Tibial artery (tissue), 4 donors: ENCODE data around the gene CUL9.

Source experiments
- DNase-seq, 2 donors: peaks; one replicate each; pipeline ENCODE4 v3.0.0-alpha.2; 2019
- H3K27ac ChIP-seq, 2 donors: fragments of 200-600 bp; sonication (generic) in 1 of 2; 1 replicate in 1 of 2; 2 replicates in 1 of 2; pipeline ENCODE4 v1.5.1; 2018 to 2019; ENCODE audit warnings: mild to moderate bottlenecking in 1 of 2
- H3K27me3 ChIP-seq, 2 donors: fragments of 200-600 bp; sonication (generic) in 1 of 2; one replicate each; pipeline versions ENCODE4 v1.5.1 to v1.6.0; 2016 to 2019
- H3K36me3 ChIP-seq, 3 donors: fragments of 200-600 bp; sonication (generic) in 2 of 3; one replicate each; pipeline ENCODE4 v1.5.1; 2016 to 2019; ENCODE audit warnings: mild to moderate bottlenecking in 2 of 3
- H3K4me1 ChIP-seq, 4 donors: fragments of 200-600 bp; sonication (generic) in 2 of 4; 1 replicate in 3 of 4; 2 replicates in 1 of 4; pipeline ENCODE4 v1.5.1; 2016 to 2019
- H3K4me3 ChIP-seq, 2 donors: fragments of 200-600 bp; sonication (generic) in 1 of 2; 1 replicate in 1 of 2; 2 replicates in 1 of 2; pipeline ENCODE4 v1.5.1; 2018 to 2019; ENCODE audit warnings: mild to moderate bottlenecking in 2 of 2
- H3K9me3 ChIP-seq, 3 donors: fragments of 200-600 bp; sonication (generic) in 1 of 3; one replicate each; pipeline ENCODE4 v1.5.1; 2016 to 2019
- intact Hi-C: fragments of 100-400 bp; cut with DNase I; formaldehyde crosslinking; loops from one replicate; pipeline ENCODE4 v1.15.0; 2023; ENCODE audit warnings: low total_unique reads
- TF ChIP-seq, protein P1 (sequence below), 2 experiments: fragments of 200-600 bp in 1 of 2; fragments of 450-650 bp in 1 of 2; IDR thresholded peaks; one replicate each; pipeline ENCODE4 v1.5.1; 2017 to 2019; ENCODE audit warnings: antibody characterized with exemption in 2 of 2, mild to moderate bottlenecking in 1 of 2, moderate library complexity in 1 of 2

CUL9 gene

DNA sequence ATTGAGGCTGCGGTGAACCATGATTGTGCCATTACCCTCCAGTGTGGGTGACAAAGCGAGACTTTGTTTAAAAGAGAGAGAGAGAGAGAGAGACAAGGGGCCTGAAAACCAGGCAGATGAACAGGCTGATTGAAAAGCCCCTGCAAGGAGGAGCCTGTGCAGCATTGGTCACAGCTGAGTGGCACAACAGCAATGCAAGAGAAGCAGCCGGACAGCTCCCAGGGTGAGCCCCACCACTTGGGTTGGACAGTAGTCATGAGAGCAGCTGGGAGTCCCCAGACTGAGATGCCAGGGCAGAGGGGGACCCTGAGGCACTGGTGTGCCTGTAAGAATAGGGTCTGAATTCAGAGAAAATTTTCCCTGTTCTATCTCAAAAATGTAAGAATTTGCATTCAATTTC lies 37.1 kb downstream of the CUL9 start:
- Histone ChIP-seq H3K27ac (no peak overlapping the region), H3K4me3 (no peak overlapping the region), H3K9me3 (no peaks in the 10 kb centered on the region), H3K27me3 (no peaks in the 10 kb centered on the region), H3K36me3 (peaks cover 42 to 89% (median 56%) of the 10 kb centered on the region in 3 donors), H3K4me1 (peaks cover 0 to 7% (median 0%) of the 10 kb centered on the region in 4 donors)
- TF ChIP-seq, protein P1, sequence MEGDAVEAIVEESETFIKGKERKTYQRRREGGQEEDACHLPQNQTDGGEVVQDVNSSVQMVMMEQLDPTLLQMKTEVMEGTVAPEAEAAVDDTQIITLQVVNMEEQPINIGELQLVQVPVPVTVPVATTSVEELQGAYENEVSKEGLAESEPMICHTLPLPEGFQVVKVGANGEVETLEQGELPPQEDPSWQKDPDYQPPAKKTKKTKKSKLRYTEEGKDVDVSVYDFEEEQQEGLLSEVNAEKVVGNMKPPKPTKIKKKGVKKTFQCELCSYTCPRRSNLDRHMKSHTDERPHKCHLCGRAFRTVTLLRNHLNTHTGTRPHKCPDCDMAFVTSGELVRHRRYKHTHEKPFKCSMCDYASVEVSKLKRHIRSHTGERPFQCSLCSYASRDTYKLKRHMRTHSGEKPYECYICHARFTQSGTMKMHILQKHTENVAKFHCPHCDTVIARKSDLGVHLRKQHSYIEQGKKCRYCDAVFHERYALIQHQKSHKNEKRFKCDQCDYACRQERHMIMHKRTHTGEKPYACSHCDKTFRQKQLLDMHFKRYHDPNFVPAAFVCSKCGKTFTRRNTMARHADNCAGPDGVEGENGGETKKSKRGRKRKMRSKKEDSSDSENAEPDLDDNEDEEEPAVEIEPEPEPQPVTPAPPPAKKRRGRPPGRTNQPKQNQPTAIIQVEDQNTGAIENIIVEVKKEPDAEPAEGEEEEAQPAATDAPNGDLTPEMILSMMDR (IDR thresholded peaks at IDR 0.05) = no peak
- DNase-seq = peak in 1 of 2 donors; percentile 11
- intact Hi-C loops = no loop called here

DNA sequence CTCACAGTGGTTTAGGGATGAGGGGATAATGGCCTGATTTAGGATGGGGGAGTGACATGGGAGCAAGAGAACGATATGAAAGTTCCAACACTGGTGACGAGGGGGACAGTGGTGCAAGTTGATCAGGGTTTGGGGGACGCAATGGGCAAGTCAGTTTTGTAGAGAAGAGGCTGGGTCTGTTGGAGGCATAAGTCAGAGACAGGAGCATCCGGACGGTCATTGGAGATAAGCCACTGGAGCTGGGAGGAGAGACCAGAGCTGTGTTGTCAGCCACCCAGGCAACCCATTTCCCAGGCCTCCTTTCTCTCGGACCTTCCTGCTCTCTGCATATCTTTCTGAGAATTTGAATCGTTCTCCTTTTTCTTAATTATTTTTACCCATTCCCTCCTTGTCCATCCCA lies 37.8 kb downstream of the CUL9 start:
- no peak overlapping the region for H3K27ac ChIP-seq
- H3K4me3 ChIP-seq = no peak overlapping the region
- no peaks in the 10 kb centered on the region for H3K27me3 ChIP-seq
- no peaks in the 10 kb centered on the region for H3K9me3 ChIP-seq
- peaks cover 41 to 94% (median 52%) of the 10 kb centered on the region in 3 donors for H3K36me3 ChIP-seq
- DNase-seq = peak in 1 of 2 donors; percentile 29
- intact Hi-C loops = no loop called here
- TF ChIP-seq, protein P1 (IDR thresholded peaks at IDR 0.05) = no peak
- H3K4me1 ChIP-seq = peaks cover 0 to 7% (median 0%) of the 10 kb centered on the region in 4 donors

DNA sequence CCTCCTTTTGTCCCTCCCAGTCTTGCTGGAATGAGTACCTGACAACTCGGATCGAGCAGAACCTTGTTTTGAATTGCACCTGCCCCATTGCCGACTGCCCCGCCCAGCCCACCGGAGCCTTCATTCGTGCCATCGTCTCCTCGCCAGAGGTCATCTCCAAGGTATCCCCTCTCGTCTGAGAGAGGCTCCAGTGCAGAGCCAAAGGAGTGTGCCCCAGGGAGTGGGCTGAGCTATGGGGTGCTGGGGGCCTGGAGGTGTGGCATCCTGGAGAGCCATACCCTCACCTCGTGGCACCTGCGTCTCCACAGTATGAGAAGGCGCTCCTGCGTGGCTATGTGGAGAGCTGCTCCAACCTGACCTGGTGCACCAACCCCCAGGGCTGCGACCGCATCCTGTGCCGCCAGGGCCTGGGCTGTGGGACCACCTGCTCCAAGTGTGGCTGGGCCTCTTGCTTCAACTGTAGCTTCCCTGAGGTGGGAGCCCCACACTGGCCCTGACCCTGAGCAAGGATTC lies 38.5 kb downstream of the CUL9 start:
- TF ChIP-seq, protein P1 (IDR thresholded peaks at IDR 0.05) = no peak
- peaks cover 0 to 7% (median 0%) of the 10 kb centered on the region in 4 donors for H3K4me1 ChIP-seq
- no peak overlapping the region for H3K27ac ChIP-seq
- peak in 1 of 2 donors; percentile 44 for DNase-seq
- H3K27me3 ChIP-seq = no peaks in the 10 kb centered on the region
- intact Hi-C loops = no loop called here
- no peak overlapping the region for H3K4me3 ChIP-seq
- H3K36me3 ChIP-seq = peaks cover 34 to 93% (median 45%) of the 10 kb centered on the region in 3 donors
- no peaks in the 10 kb centered on the region for H3K9me3 ChIP-seq

DNA sequence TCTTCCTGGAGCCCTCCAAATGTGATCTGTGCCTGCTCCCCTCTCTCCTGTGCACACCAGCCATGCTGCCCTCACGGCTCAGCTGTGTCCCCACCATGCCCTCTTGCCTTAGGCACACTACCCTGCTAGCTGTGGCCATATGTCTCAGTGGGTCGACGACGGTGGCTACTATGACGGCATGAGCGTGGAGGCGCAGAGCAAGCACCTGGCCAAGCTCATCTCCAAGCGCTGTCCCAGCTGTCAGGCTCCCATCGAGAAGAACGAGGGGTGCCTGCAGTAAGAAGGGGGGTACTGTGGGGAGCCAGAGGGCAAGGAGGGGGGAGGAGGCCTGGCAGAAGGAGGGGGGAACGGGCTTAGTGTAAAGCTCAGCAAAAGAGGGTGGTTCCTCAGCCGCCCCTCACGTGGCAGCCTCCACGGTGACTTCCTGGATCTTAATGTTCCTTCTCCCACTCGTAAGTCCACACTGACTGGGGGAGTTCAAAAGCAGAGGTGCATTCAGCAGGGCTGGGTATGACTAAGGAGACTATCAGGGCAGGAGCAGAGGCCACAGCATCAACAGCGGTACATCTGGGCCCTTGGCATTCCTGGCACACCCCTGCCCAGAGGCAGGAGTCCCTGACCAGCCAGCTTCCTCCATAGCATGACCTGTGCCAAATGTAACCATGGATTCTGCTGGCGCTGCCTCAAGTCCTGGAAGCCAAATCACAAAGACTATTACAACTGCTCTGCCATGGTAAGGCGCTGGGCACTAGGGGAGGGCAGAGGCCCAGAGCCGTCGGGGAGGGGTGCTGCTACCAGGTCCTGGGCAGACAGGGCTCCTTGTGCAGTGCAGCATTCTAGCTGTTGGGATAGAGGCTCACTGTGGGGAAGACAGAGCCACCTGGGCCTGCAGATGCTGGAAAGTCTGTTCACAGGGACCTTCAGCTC lies 39.3 kb downstream of the CUL9 start:
- peaks cover 26 to 90% (median 38%) of the 10 kb centered on the region in 3 donors for H3K36me3 ChIP-seq
- DNase-seq = peak in 1 of 2 donors; percentile 55

DNA sequence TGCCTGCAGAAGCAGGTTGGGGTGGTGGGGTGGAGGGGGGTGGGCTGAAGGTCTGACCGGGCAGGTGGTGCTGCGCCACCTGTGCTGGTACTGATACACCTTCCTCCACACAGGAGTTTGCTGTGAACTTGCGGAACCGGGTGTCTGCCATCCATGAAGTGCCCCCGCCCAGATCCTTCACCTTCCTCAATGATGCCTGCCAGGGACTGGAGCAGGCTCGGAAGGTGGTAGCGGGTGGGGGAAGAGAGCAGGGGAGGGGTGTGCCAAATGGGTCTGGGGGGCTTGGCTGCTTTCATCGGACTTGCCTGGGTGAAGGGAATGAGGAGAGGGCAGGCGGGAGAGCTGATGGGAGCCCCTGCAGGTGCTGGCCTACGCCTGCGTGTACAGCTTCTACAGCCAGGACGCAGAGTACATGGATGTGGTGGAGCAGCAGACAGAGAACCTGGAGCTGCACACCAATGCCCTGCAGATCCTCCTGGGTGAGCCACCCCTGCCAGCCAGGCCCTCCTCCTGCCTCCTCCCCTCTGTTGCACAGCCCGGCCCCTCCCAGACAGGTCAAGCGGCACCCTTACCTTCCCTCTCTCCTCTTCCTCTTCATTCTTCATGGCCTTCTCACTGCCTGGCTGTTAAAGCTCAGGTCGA lies 40.5 kb downstream of the CUL9 start:
- Histone ChIP-seq H3K4me3 (no peak overlapping the region), H3K9me3 (no peaks in the 10 kb centered on the region), H3K36me3 (peaks cover 14 to 78% (median 29%) of the 10 kb centered on the region in 3 donors), H3K27me3 (no peaks in the 10 kb centered on the region), H3K27ac (no peak overlapping the region), H3K4me1 (peaks cover 0 to 7% (median 0%) of the 10 kb centered on the region in 4 donors)
- TF ChIP-seq, protein P1 (IDR thresholded peaks at IDR 0.05) = no peak
- intact Hi-C loops = no loop called here
- peak in 1 of 2 donors; percentile 33 for DNase-seq

More for the DNA sequence above, 39.3 kb downstream of the CUL9 start:
- Histone ChIP-seq H3K9me3 (no peaks in the 10 kb centered on the region), H3K27me3 (no peaks in the 10 kb centered on the region), H3K4me1 (peaks cover 0 to 7% (median 0%) of the 10 kb centered on the region in 4 donors), H3K4me3 (no peak overlapping the region), H3K27ac (no peak overlapping the region)
- TF ChIP-seq, protein P1 (IDR thresholded peaks at IDR 0.05) = no peak
- intact Hi-C loops = no loop called here
